ENCODE results near the gene MTFR1L. TPM values are rescaled to one million over a fixed set of nuclear protein-coding genes. Genes with fewer than 3 reads are reported as not detected.
A peak's percentile ranks its signal among the peaks of the same experiment; 100 is the strongest.

The MTFR1L gene
- total and polyA plus RNA-seq, 11 donors = 123 to 319 (median 213) TPM

DNA sequence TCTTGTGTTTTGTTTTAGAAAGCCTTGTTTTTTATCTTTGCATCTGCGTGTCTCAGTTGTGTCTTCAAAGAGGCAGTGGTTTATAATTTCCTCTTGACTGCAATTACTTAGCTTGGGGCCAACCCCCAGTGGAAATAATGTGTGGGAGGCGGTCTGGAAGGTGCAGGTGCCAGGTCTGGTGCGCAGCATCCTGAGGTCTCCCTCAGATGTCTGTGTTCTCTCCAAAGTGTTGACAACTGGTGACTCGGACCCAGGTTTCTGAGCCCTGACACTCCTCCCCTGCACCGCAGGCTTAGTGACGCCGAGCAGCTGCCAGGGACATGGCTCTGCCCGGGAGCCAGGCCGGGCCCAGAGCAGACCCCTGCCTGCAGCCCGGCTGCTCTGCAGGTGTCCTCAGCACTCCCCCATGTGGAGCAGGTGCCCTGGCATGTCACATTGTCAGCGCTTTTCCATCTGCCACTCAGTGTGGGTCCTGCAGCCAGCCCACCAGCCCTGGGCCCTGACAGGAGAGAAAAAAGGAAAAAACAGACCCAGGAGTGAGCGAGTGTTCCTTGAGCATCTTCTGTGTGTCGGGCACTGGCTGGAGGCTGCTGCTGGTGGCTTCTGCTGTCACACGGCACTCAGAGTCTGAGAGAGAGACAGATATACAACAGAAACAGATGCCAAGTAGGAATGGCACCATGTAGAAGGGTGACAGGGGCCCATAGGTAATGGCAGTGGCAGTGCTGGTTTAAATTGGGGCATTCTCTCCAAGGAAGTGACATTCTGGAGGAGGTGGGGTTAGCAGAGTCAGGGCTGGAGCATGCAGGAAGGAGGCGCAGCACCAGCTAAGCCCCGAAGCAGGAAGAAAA lies 44.6 kb upstream of the MTFR1L start:
- peaks cover 0 to 26% (median 12%) of the 10 kb centered on the region in 9 donors for H3K36me3 ChIP-seq
- no peaks in the 10 kb centered on the region for H3K27me3 ChIP-seq
- H3K4me1 ChIP-seq = peaks cover 0 to 41% (median 24%) of the 10 kb centered on the region in 12 donors
- no peak for TF ChIP-seq CTCF (IDR thresholded peaks at IDR 0.05)
- TF ChIP-seq POLR2A (IDR thresholded peaks at IDR 0.05) = no peak
- no peaks in the 10 kb centered on the region for H3K9me3 ChIP-seq
- 50 to 68% (median 67%) methylated on average over 14 to 16 of the region's 16 CpGs for WGBS, 4 donors
- DNase-seq = no peak
- H3K27ac ChIP-seq = peak overlapping the region in 1 of 12 donors; percentile 18
- intact Hi-C loops (cut with DNase I) = no loop called here
- H3K4me3 ChIP-seq = no peak overlapping the region
- peak in 2 of 4 donors; percentile 4 to 19 for ATAC-seq

- H3K9me3 ChIP-seq = no peaks in the 10 kb centered on the region
- H3K36me3 ChIP-seq = peaks cover 0 to 24% (median 8%) of the 10 kb centered on the region in 9 donors
- ATAC-seq = no peak
- TF ChIP-seq POLR2A (IDR thresholded peaks at IDR 0.05) (no peak), CTCF (IDR thresholded peaks at IDR 0.05) (no peak)
- peaks cover 0 to 18% (median 8%) of the 10 kb centered on the region in 12 donors for H3K4me1 ChIP-seq
- no peak overlapping the region for H3K27ac ChIP-seq
- WGBS, 4 donors = 93 to 98% (median 96%) methylated on average over 8 of the region's 8 CpGs
- intact Hi-C loops (cut with DNase I) = no loop called here
- DNase-seq = no peak
- H3K27me3 ChIP-seq = no peaks in the 10 kb centered on the region
- H3K4me3 ChIP-seq = no peak overlapping the region
Observed at GRCh38 chr1:25779388-25779787, 40.4 kb upstream of the MTFR1L start.

DNA sequence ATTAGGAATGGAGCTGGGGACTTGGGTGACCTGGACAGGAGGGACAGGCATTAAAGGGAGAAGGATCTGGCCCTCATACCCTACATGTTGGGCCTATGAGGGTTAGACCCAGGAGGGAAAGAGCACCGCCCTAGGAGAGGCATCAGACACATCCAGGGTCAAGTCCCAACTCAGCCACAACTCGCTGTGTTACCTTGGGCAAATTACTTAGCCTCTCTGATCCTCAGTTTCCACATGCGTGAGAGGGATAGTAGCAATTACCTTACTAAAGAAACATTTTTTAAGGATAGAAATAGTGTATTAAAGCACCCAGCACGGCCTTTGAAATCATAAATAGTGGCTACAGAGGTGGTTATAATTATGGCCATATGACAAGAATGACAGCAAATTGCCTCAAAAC lies 39.9 kb upstream of the MTFR1L start:
- Histone ChIP-seq H3K27ac (no peak overlapping the region), H3K4me3 (no peak overlapping the region), H3K27me3 (no peaks in the 10 kb centered on the region), H3K9me3 (no peaks in the 10 kb centered on the region), H3K4me1 (peaks cover 0 to 20% (median 10%) of the 10 kb centered on the region in 12 donors), H3K36me3 (peaks cover 0 to 25% (median 8%) of the 10 kb centered on the region in 9 donors)
- 93 to 97% (median 95%) methylated on average over 4 of the region's 4 CpGs for WGBS, 4 donors
- DNase-seq (no peak), ATAC-seq (no peak)
- intact Hi-C loops (cut with DNase I) = no loop called here
- TF ChIP-seq POLR2A (IDR thresholded peaks at IDR 0.05) = no peak
- no peak for TF ChIP-seq CTCF (IDR thresholded peaks at IDR 0.05)

DNA sequence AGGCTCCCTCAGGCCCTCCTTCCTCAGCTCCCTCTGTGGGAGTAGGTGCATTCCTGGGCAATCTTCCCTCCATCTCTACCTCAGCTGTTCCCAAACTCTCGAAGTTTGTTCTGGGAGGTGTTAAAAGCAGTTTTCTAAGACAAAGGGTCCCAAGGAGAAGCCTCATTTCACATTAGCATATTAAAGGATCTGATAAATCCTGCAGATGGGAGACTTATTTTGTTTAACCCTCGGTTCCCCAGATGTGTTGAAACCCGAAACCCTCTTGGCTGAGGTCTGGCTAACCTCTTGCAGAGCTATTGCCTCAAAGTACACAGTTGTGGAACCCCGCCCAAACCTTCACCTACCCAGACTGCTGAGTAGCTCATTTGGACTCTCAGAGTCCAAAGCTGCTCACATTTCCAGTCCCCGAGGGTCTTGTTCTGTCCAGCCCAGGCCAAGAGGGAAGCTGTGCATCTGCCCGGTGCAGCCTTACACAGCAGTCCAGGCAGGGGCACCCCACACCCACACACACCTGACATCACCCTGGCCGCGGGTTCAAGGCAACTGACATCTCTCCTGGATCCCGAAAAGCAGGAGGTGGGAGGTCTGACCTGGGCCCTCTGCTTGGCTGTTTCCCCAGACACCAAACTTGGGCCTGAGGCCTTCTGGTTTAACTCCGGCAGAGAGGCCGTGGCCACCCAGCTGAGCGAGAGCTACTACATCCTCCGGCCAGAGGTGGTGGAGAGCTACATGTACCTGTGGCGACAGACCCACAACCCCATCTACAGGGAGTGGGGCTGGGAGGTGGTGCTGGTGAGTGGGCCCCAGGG lies 39.2 kb upstream of the MTFR1L start:
- Histone ChIP-seq H3K9me3 (no peaks in the 10 kb centered on the region), H3K4me1 (peaks cover 0 to 20% (median 8%) of the 10 kb centered on the region in 12 donors), H3K27me3 (no peaks in the 10 kb centered on the region), H3K4me3 (no peak overlapping the region), H3K27ac (no peak overlapping the region), H3K36me3 (peaks cover 0 to 25% (median 8%) of the 10 kb centered on the region in 9 donors)
- 88 to 91% (median 90%) methylated on average over 12 to 14 of the region's 14 CpGs for WGBS, 4 donors
- intact Hi-C loops (cut with DNase I) = no loop called here
- DNase-seq (no peak), ATAC-seq (no peak)
- TF ChIP-seq POLR2A (IDR thresholded peaks at IDR 0.05) = no peak
- TF ChIP-seq CTCF (IDR thresholded peaks at IDR 0.05) = no peak

Measured in heart left ventricle (tissue), 16 donors.